Type B pancreatic cell (in vitro differentiated cells): ENCODE data around the gene SYF2. TPM values are rescaled to one million over a fixed set of nuclear protein-coding genes. Genes with fewer than 3 reads are reported as not detected.
A peak's percentile ranks its signal among the peaks of the same experiment; 100 is the strongest.
"Not testable (repeated sequence)": the region's sequence is repeated elsewhere in the genome, so short reads cannot be mapped to it uniquely, and the experiment has no call there.

Source experiments
- DNase-seq: peaks from one replicate; pipeline ENCODE4 v3.0.0; 2021; ENCODE audit warnings: mixed read lengths; ENCODE audit not compliant: unreplicated experiment; ENCODE audit errors: extremely low spot score
- H3K27ac Mint-ChIP-seq: 2 replicates; pipeline ENCODE4 v1.8.0; 2021; ENCODE audit warnings: mild to moderate bottlenecking, mixed read lengths
- H3K27me3 Mint-ChIP-seq: 2 replicates; pipeline ENCODE4 v1.8.0; 2021; ENCODE audit warnings: mixed read lengths
- H3K36me3 Mint-ChIP-seq: 2 replicates; pipeline ENCODE4 v1.8.0; 2021; ENCODE audit warnings: mixed read lengths
- H3K4me1 Mint-ChIP-seq: one replicate; pipeline ENCODE4 v1.8.0; 2021; ENCODE audit warnings: mixed read lengths; ENCODE audit not compliant: unreplicated experiment
- H3K4me3 Mint-ChIP-seq: 2 replicates; pipeline ENCODE4 v1.8.0; 2021; ENCODE audit warnings: mild to moderate bottlenecking, mixed read lengths
- H3K9me3 Mint-ChIP-seq: 2 replicates; pipeline ENCODE4 v1.8.0; 2021; ENCODE audit warnings: mixed read lengths
- long read RNA-seq: library from polyadenylated mRNA; unstranded; transcript quantifications from one replicate; pipeline ENCODE4 v2.0.0, GENCODE V29; 2020
- total RNA-seq: library from RNA; stranded (reverse); gene quantifications from 2 replicates; pipeline ENCODE4 v1.2.1, GENCODE V29; 2021; ENCODE audit warnings: low replicate concordance
- TF ChIP-seq, protein P1 (sequence below): fragments of 200-600 bp; sonication (generic); conservative IDR thresholded peaks from 2 replicates; pipeline ENCODE4 v1.5.0; 2021; ENCODE audit warnings: antibody characterized with exemption, mild to moderate bottlenecking

The SYF2 gene
- 33.7 and 35.9 TPM in 2 replicates for total RNA-seq
- long read RNA-seq, transcript SYF2-201 (7 exons, 1,345 nt) = major isoform, 64 of 87 reads
- long read RNA-seq, partial matches to known transcripts = 13 of 87 reads
- long read RNA-seq, other reads (novel, unspliced or antisense) = 6 of 87 reads

DNA sequence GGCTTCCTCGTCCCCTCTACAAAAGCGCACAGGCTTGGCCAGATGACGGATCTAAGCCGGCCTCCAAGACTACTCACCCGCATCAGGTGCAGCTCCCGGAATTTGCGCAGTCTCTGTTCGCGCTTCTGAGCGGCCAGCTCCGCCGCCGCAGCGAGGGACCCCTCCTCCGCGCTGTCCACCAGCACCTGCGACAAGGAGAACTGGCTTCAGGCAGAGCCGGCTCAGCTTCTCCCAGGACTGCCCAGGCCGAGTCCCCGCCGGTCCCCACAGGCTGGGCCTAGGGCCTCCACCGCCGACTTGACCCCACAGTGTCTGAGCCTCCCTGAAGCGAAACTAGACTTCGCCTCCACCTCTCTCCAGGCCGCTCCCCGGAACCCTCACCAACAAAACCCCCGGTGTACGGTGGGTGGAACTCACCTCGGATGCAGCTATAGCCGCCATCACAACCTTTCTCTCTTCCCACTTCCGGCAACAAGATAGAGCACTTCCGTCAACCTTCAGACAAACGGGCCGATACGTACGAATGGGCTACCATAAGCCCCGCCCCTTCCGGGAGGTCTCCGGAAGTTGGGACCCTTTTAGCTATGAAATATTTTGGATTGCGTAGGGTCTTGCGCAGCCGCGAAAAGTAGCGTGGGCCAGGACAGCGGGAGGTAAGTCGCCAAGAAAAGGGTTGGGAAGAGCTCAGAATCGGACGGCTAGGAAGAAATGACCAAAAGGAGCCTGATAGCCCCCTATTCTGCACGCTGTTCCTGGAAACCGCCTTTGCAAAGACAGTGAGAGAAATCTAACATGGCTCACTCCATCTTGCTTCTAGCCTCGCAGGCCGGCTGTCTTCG, at the start of gene SYF2:
Gene SYF2 (minus strand): TSS at position 476 of the 839 bp plus-strand sequence. CDS start 35 bp downstream, at position 441.
- no peak within 1 kb of the TSS for H3K27ac Mint-ChIP-seq
- H3K36me3 Mint-ChIP-seq = peaks cover 23% of the 10 kb centered on the region
- H3K4me1 Mint-ChIP-seq = peaks cover 7% of the 10 kb centered on the region
- no peak within 1 kb of the TSS for H3K4me3 Mint-ChIP-seq
- no peaks in the 10 kb centered on the region for H3K9me3 Mint-ChIP-seq
- no peaks in the 10 kb centered on the region for H3K27me3 Mint-ChIP-seq
- TF ChIP-seq, protein P1, sequence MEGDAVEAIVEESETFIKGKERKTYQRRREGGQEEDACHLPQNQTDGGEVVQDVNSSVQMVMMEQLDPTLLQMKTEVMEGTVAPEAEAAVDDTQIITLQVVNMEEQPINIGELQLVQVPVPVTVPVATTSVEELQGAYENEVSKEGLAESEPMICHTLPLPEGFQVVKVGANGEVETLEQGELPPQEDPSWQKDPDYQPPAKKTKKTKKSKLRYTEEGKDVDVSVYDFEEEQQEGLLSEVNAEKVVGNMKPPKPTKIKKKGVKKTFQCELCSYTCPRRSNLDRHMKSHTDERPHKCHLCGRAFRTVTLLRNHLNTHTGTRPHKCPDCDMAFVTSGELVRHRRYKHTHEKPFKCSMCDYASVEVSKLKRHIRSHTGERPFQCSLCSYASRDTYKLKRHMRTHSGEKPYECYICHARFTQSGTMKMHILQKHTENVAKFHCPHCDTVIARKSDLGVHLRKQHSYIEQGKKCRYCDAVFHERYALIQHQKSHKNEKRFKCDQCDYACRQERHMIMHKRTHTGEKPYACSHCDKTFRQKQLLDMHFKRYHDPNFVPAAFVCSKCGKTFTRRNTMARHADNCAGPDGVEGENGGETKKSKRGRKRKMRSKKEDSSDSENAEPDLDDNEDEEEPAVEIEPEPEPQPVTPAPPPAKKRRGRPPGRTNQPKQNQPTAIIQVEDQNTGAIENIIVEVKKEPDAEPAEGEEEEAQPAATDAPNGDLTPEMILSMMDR = no peak
- peak; percentile 88 for DNase-seq

DNA sequence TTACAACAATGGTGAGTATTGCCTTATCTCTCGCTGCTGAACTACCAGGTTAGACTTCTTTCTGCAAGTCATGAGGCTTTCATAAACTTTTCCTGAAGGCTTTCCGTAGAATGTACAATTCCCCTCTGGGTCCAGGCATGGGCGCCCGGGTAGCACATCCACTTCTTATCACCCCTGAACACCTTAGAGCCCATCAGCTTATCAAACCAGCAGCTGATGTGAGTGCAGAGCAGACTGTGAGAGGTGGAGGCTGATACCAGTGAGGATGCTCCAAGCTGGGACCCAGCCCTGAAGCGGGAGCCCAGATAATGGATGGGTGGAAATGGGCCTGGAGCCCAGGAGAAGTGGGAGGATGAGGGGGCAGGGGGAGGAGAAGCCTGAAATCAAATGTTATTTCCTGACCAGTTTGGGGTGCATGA, 47.4 kb upstream of the SYF2 start:
- H3K9me3 Mint-ChIP-seq, H3K27me3 Mint-ChIP-seq, DNase-seq: not testable (repeated sequence)

DNA sequence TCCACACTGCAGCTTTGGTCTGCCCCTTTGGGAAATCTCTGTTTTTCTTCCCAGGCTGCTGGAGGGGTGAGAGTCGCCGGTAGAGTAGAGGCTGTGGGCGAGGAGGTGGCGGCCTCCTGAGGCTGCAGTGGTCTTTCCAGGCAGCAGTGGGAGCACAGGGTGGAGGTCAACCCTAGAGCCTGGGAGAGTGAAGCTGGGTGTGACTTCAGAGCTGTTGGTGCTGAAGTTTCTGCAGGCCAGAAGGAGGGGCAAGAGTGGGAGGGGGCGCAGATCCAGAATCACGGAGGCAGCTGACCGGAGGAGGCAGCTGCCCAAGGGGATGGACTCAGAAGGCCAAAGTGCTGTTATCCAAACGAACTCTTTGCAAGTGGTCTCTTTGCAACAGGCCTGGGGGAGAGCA, 46.5 kb upstream of the SYF2 start:
- not testable (repeated sequence) for H3K36me3 Mint-ChIP-seq, H3K9me3 Mint-ChIP-seq

More for the DNA sequence above, 47.4 kb upstream of the SYF2 start:
- not testable (repeated sequence) for H3K4me1 Mint-ChIP-seq, H3K36me3 Mint-ChIP-seq, H3K4me3 Mint-ChIP-seq, H3K27ac Mint-ChIP-seq

DNA sequence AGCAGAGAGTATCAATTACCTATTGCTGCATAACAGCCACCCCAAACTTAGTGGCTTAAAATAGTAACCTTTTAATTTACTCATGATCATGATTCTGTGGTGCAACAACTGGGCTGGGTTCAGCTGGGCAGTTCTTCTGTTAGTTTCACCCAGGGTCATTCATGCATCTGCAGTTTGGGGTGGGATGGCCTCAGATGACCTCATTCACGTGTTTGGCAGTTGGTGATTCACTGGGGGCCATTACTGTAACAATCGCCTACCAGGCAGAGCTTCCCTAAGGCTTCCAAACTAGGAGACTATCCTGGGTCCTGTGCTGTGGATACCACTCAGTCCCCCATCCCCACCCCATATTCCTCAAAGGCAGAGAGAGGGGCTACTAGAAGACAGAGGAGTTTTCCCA, 46.1 kb upstream of the SYF2 start:
- not testable (repeated sequence) for H3K27ac Mint-ChIP-seq, DNase-seq, H3K27me3 Mint-ChIP-seq, H3K9me3 Mint-ChIP-seq, H3K36me3 Mint-ChIP-seq, H3K4me3 Mint-ChIP-seq, H3K4me1 Mint-ChIP-seq

More for the DNA sequence above, 46.5 kb upstream of the SYF2 start:
- not testable (repeated sequence) for DNase-seq, H3K27ac Mint-ChIP-seq, H3K27me3 Mint-ChIP-seq, H3K4me3 Mint-ChIP-seq, H3K4me1 Mint-ChIP-seq

DNA sequence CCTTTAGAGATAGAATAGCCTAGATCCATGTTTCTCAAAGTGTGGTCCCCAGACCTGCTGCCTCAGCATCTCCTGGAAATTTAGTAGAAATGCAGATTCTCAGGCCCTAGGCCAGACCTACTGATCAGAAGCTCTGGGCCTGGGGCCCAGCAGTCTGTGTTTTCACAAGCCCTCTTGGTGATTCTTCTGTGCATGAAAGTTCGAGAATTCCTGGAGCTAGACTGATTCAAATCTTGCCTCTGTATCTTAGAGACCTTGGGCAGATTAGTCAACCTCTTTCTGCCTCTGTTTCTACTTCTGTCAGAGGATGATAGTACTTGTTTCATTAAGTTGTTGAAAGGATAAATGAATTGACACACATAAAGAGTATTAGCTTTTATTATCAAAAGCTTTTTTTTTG, 45.0 kb upstream of the SYF2 start:
- H3K9me3 Mint-ChIP-seq, H3K27me3 Mint-ChIP-seq, H3K4me3 Mint-ChIP-seq, H3K4me1 Mint-ChIP-seq, DNase-seq, H3K27ac Mint-ChIP-seq, H3K36me3 Mint-ChIP-seq: not testable (repeated sequence)

DNA sequence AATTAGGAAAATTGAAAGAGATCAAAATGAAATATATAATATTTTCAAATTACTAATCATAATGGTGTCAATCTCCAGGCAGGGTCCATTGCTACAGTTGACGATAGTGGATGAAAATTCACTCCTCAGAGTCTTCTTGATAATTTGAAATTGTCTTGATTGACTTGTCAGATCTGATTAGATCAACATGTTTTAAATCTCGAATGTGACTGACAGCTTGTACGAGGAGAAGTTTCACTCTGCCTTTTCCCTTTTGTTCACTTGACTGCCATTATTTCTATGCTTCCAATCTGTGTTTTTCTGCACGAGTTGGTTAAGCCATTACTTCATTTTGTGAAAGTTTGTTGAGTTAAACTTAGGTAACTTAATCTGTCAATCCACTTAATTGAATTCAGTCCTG, 43.3 kb upstream of the SYF2 start:
- H3K4me3 Mint-ChIP-seq, H3K9me3 Mint-ChIP-seq, H3K27ac Mint-ChIP-seq, DNase-seq, H3K36me3 Mint-ChIP-seq, H3K27me3 Mint-ChIP-seq, H3K4me1 Mint-ChIP-seq: not testable (repeated sequence)

DNA sequence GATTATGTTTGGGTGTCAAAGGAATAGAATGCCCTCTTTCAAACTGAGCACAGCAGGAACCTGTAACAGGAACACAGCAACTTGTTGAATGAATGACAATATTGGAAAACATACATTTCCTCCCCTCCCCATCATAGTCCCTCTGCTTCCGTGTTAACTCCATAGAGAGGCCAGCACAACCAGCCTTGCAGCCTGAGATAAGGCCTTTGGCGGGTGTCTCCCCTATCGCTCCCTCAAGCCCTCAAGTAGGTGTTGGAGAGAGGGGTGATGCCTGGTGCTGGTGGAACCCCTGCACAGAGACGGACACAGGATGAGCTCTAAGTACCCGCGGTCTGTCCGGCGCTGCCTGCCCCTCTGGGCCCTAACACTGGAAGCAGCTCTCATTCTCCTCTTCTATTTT, 39.9 kb upstream of the SYF2 start, which contains the start of gene RHD:
Gene RHD (plus strand): TSS at position 272 of the 400 bp plus-strand sequence. CDS start 39 bp downstream, at position 311.
- not testable (repeated sequence) for DNase-seq, H3K9me3 Mint-ChIP-seq, H3K27me3 Mint-ChIP-seq, H3K27ac Mint-ChIP-seq, H3K4me3 Mint-ChIP-seq, H3K36me3 Mint-ChIP-seq, H3K4me1 Mint-ChIP-seq

DNA sequence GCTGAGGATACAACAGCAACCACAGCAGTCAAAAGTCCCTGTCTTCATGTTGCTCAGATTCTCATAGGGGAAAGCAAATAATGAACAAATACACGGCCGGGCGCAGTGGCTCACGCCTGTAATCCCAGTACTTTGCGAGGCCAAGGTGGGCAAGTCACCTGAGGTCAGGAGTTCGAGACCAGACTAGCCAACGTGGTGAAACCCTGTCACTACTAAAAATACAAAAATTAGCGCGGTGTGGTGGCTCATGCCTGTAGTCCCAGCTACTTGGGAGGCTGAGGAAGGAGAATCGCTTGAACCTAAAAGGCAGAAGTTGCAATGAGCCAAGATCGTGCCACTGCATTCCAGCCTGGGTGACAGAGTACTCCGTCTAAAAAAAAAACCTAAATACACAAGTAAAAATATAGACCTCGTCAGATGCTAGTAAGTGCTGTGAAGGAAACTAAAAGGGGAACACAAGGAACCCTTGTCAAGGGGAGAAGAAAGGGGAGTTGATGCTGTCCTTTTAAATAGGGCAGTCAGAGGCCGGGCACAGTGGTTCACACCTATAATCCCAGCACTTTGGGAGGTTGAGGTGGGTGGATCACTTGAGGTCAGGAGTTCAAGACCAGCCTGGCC, 36.0 kb upstream of the SYF2 start:
- not testable (repeated sequence) for H3K4me1 Mint-ChIP-seq

DNA sequence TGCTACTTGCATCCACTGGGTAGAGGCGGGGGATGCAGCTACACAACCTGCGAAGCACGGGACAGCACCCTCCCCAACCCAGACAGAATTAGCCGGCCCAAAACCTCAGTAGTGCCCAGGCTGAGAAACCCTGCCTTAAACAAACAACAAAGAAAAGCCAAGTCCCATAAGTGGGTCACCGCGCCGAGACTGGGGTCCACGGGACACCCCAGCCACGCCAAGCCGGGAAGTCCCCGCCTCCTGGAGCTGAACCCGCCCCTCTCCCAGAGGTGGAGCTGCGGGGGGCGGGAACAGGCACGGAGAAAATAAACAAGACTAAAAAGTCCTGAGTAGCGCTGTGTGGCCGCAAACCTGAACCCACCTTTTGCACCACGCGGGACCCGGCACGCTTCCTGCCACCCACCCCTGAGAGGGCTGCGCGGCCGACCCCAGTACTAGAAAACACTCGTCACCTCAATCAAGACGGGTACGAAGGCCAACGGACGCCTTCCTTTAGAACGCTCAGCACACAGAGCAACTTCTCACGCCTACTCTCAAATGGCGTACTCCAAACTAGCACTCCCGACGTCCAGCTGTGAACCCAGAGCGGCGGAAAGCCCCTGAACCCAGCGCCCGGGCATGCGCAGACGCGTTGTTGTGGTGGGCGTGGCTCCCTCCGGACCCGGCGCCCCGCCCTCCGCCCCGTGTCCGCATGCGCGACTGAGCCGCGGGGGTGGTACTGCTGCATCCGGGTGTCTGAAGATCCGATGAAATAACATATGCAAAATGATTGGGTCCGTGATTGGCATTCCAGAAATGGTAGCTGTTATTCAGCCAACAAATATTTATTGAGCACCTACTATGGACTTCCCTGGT, 35.2 kb upstream of the SYF2 start:
- Mint-ChIP-seq H3K27ac (peak overlapping the region; percentile 64), H3K4me3 (peak overlapping the region; percentile 87)
- not testable (repeated sequence) for H3K36me3 Mint-ChIP-seq, H3K4me1 Mint-ChIP-seq, H3K9me3 Mint-ChIP-seq, H3K27me3 Mint-ChIP-seq
- DNase-seq = peak; percentile 77

More for the DNA sequence above, 36.0 kb upstream of the SYF2 start:
- not testable (repeated sequence) for DNase-seq, H3K36me3 Mint-ChIP-seq, H3K27me3 Mint-ChIP-seq, H3K9me3 Mint-ChIP-seq
- Mint-ChIP-seq H3K27ac (peak overlapping the region; percentile 64), H3K4me3 (peak overlapping the region; percentile 87)

DNA sequence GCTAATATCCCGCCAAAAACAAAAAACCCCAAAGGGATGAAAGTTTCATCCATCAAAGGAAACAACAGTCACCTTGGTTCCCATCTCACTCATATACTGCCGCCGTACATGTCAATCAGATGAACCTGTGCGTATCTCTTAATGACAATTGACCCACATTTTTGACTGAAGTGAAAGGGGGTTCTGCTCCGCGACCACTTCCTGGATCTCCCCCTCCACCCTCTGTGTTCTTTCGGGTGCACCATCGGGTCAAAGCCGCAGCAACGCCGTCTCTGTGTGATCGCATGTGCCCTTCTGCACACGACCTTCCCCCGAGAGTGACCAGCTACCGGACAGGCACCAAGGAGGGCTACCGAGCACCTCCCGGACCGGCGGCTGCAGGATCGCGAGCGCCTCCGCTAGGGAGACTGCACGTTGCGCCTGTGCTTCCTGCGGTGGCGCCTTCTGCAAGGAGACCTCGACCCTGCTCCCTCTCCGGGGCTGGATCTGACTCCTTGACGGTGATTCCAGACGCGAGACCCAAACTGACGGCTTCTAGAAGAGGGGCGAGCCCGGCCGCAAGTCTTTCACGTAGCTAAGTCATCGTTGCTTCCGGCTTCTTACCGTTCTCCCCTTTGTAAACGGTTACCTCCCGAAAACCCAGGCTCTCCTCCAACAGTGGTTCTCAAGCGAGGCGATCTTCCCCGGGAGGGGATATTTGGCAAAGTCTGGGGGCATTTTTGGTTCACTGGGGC, 34.4 kb upstream of the SYF2 start:
- not testable (repeated sequence) for H3K4me1 Mint-ChIP-seq, H3K9me3 Mint-ChIP-seq, H3K27me3 Mint-ChIP-seq, H3K36me3 Mint-ChIP-seq, DNase-seq
- Mint-ChIP-seq H3K27ac (peak overlapping the region; percentile 48), H3K4me3 (peak overlapping the region; percentile 89)

DNA sequence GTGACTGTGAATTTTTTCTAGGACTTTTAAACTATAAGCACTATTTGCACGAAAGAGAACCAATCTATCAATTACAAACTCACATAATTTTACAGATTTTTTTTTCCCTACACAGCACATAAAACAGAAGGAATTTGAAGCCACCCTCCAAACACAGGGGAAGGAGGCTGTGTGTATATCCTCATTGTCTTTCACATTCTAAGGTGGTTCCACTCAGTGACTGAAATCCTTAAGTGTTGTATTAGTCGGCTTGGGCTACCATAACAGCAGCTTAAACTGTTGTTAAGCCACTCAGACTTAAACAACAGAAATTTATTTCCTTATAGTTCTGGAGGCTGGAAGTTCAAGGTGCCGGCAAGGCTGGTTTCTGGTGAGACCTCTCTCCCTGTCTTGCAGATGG, 28.0 kb upstream of the SYF2 start:
- DNase-seq, H3K27me3 Mint-ChIP-seq, H3K27ac Mint-ChIP-seq, H3K4me3 Mint-ChIP-seq, H3K36me3 Mint-ChIP-seq, H3K4me1 Mint-ChIP-seq, H3K9me3 Mint-ChIP-seq: not testable (repeated sequence)

DNA sequence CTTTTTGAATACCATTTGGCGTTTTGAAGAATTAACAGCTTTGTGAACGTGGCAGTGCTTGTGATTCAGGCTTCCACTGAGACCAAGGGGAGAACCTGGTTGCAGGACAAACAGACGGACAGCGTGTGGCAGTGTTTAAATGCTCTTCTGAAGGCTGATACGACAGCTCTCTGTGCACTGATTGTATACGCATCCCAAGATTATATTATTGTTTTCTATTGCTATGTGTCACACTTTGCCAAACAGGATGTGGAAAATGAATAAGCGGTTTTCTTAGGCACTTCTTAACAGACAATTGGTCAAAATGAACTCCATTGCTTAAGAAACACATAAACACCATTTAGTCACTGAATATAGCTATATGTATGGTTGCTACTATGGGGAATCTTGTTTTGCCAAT, 27.5 kb upstream of the SYF2 start:
- H3K27ac Mint-ChIP-seq, DNase-seq, H3K27me3 Mint-ChIP-seq, H3K36me3 Mint-ChIP-seq, H3K4me3 Mint-ChIP-seq, H3K9me3 Mint-ChIP-seq, H3K4me1 Mint-ChIP-seq: not testable (repeated sequence)
